ENCODE measurements around the gene ADORA2A. TPM values are rescaled to one million over a fixed set of nuclear protein-coding genes. Genes with fewer than 3 reads are reported as not detected.

ADORA2A gene
- total RNA-seq, 1 donor: 3.9 TPM

DNA sequence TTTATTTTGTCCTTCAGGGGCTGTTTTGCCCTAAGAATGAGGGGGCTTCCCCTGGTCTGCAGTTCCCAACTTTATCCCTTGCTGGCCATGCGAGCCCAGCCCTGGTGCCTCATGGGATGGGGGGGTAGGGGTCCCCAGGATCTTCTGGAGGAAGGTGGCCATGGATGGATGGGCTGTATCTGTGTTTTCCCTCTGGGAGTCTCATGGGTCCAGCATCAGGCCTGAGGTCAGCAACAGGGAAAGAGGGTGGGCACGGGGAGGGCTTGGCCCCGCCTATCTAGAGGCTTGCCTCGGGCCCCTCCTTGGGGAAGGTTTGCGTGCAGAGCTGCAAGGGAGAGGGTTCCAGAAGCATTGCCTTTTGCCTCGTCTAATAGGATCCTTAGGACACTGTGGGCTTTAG lies 10.8 kb upstream of the ADORA2A start:
- no peak overlapping the region for H3K4me3 ChIP-seq (ENCODE audit: low read depth, low read length)
- DNase-seq (ENCODE audit: low read depth): no peak
- TF ChIP-seq, protein P1, sequence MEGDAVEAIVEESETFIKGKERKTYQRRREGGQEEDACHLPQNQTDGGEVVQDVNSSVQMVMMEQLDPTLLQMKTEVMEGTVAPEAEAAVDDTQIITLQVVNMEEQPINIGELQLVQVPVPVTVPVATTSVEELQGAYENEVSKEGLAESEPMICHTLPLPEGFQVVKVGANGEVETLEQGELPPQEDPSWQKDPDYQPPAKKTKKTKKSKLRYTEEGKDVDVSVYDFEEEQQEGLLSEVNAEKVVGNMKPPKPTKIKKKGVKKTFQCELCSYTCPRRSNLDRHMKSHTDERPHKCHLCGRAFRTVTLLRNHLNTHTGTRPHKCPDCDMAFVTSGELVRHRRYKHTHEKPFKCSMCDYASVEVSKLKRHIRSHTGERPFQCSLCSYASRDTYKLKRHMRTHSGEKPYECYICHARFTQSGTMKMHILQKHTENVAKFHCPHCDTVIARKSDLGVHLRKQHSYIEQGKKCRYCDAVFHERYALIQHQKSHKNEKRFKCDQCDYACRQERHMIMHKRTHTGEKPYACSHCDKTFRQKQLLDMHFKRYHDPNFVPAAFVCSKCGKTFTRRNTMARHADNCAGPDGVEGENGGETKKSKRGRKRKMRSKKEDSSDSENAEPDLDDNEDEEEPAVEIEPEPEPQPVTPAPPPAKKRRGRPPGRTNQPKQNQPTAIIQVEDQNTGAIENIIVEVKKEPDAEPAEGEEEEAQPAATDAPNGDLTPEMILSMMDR (IDR thresholded peaks at IDR 0.05; ENCODE audit: insufficient read depth, low read depth, low read length): no peak

DNA sequence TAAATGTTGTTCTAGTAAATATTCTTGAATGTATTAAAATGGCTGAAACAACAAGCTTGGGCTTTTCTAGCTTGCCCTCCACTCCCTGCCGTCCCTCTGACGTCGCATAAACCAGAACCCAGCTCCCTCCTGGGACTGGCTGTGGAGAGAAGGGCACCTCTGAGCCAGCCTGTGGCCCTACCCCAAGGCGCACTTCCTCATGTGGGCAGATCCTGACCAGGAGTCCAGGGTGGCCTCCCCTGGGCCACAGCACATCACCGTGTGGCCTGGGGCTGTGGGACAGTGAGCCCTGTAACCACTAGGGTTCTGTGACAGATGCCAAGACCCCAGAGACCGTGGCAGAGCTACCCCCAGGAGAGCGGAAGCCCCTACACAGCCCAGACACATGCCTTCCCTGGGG lies 10.2 kb upstream of the ADORA2A start:
- no peak for DNase-seq (ENCODE audit: low read depth)
- TF ChIP-seq, protein P1 (IDR thresholded peaks at IDR 0.05; ENCODE audit: insufficient read depth, low read depth, low read length): no peak
- no peak overlapping the region for H3K4me3 ChIP-seq (ENCODE audit: low read depth, low read length)

DNA sequence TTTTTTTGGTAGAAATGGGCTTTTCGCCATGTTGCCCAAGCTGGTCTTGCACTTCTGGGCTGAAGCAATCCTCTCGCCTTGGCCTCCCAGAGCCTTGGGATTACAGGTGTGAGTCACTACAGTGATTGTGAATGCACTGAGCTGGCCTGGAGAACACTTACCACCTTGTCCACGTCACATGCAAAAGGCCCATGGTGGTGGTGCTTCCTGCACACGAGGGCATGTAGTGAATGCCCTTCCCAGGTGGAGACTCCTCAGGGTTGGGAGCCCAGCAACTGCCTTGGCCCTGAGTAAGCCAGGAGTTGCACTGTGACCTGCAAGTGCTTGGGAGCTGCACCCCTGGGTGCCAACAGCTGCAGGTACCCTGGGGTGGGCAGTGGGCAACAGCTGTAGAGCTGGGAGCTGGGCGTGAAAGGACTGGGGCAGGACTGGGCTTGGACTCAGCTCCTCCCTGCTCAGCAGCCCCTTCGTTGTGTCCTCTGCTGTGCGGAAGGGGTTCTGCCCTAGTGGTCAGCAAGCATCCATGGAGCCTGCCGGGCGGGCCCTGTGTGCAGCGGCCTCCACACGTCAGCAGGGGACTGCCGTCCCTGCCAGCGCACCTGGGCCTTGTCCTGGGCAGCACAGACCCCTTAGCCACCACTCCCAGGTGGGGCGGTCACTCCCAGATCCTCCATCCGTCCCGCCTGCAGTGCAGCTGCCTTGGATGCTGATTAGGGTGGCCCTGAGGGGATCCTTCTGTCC lies 9.3 kb upstream of the ADORA2A start:
- TF ChIP-seq, protein P1 (IDR thresholded peaks at IDR 0.05; ENCODE audit: insufficient read depth, low read depth, low read length): no peak
- H3K4me3 ChIP-seq (ENCODE audit: low read depth, low read length): no peak overlapping the region
- no peak for DNase-seq (ENCODE audit: low read depth)

DNA sequence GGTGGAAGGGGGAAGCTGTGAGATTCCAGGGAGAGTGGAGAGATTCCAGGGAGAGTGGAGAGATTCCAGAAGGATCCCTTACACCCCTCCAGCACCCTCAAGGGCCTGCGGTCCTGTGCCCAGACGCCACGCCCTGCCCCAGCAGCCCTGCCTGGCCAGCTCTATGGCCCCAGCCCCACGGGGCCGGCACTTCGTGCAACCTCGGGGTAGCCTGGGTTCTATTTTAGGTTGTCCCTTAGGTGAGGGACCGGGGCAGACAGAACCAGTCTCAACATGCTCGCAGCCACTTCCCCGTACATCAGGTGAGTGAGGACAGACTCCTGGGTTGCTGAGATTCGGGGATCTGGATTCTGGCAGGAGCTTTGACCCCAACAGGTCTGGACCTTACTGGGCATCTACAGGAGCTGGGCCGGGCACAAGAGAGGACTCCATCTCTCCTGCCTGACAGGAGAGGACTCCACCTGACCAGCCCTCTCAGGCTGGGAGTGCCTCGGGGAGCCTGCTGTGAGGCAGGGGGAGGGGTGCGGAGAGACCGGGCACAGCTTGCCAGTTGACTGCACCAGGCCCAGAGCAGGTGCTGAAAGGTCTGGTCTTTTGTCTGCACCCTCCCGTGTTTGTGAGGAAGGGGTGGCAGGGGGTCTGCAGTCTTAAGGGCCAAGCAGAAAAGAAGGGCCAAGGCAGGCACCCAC lies 8.5 kb upstream of the ADORA2A start:
- no peak overlapping the region for H3K4me3 ChIP-seq (ENCODE audit: low read depth, low read length)
- DNase-seq (ENCODE audit: low read depth): no peak
- TF ChIP-seq, protein P1 (IDR thresholded peaks at IDR 0.05; ENCODE audit: insufficient read depth, low read depth, low read length): no peak

DNA sequence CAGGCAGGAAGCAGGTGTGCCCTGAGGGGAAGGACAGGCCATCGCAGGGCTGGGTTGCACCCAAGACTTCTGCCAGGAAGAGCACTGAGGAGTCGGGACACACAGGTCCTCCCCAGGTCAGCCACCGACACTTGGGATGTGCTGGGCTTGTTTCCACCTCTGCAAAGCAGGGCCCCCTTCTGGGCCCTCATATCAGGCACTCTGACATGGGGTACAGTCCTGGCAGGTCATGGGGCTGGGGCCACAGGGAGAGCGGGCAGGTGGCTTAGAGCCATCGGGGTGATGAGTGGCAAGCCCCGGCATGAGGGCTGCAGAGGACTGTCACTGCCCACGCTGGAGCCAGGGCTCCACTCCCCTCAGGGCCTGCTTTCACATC lies 7.9 kb upstream of the ADORA2A start:
- no peak overlapping the region for H3K4me3 ChIP-seq (ENCODE audit: low read depth, low read length)
- TF ChIP-seq, protein P1 (IDR thresholded peaks at IDR 0.05; ENCODE audit: insufficient read depth, low read depth, low read length): no peak
- no peak for DNase-seq (ENCODE audit: low read depth)

DNA sequence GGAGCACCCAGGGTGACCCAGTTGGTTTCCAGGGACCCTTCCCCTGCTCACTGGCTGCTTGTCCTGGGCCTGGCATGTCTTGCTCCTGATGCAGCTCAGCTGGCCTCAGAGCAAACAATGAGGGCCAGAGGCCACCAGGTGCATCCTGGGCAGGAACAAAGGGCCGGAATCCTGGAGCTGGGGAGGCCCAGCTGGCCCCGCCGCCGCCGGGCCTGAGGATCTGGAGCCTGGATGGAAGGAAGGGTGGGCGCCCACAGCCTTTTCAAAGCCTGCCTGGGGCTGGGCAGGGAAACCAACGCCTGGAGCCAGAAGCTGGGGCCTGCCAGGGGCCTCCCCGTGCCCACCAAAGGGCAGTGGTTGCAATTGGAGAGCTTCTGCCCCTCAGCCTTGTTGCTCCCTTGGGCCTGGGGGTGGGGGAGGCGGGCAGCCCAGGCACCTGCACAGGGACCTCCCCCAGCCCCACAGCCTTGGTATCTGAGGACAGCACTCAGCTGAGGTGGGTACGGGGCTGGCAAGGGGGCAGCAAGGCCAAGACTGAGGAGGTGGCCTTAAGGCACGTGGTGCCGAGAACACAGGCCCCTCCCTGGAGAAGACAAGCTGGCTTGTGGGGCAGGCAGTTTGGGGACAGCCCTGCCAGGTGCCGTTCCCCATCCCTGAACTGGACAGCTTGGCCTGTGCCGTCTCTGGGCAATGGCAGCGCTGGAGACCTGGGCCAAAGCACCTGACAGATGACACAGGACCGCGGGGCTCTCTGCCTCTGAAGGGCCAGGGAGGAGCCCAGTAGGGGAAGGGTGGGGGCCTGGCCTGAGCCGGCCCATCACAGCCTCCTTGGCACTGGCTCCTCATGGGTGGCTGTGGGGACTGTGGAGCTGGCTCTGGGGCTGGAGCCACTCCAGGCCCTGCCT lies 7.1 kb upstream of the ADORA2A start:
- H3K4me3 ChIP-seq (ENCODE audit: low read depth, low read length): no peak overlapping the region
- TF ChIP-seq, protein P1 (IDR thresholded peaks at IDR 0.05; ENCODE audit: insufficient read depth, low read depth, low read length): no peak
- DNase-seq (ENCODE audit: low read depth): no peak

Data from fibroblast of villous mesenchyme (primary cell).